KBM-7 (cell line): ENCODE data around the gene UBTD2.
"Not testable (repeated sequence)": the region's sequence is repeated elsewhere in the genome, so short reads cannot be mapped to it uniquely, and the experiment has no call there.

Source experiments
- DNase-seq: peaks from one replicate; pipeline ENCODE4 v3.0.0-alpha.2; 2015
- in situ Hi-C: fragments of 300-500 bp; cut with MboI; formaldehyde crosslinking; loops from 2 replicates; pipeline ENCODE4 v1.14.3; 2020; ENCODE audit warnings: low sequenced_read_pairs, low pct_unique_long_range_greater_than_20kb, mixed read lengths

Gene UBTD2

DNA sequence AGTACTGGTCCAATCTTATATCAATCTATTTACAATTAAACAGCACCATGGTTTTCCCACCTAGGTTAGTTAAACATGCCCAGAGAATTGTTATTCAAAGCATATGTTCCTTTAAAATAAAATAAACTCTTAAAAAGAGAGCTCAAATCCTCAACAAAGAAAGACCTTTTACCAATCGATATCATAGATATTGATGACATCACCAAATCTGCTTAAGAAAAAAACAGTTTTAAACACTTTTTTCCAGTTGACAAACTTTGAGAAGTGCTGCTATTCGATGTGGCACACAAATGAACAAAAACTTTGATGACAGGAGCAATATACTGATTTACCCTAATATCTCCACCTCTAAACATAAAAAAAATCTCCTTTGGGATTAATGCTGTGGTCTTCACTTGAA is 73.8 kb downstream of the UBTD2 start:
- no peak for DNase-seq
- in situ Hi-C loops, result no loop called here

DNA sequence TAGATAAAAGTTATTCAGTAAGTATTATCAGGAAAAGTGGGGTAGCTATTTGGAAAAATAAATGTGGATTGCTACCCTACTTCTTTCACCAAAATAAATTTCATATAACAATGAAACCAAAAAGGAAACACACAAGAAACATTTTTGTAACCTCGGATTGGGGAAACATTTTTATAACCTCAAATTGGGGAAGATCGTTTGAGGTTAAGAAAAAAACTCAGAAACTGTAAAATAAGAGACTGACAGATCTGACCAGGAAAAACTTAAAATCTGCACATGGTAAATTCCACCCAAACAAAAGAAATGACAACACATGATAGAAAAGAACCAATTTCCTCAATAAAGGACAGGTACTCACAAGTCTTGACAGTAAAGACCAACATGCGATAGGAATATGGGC is 76.1 kb downstream of the UBTD2 start:
- in situ Hi-C loops, result no loop called here
- DNase-seq, result peak; percentile 28

DNA sequence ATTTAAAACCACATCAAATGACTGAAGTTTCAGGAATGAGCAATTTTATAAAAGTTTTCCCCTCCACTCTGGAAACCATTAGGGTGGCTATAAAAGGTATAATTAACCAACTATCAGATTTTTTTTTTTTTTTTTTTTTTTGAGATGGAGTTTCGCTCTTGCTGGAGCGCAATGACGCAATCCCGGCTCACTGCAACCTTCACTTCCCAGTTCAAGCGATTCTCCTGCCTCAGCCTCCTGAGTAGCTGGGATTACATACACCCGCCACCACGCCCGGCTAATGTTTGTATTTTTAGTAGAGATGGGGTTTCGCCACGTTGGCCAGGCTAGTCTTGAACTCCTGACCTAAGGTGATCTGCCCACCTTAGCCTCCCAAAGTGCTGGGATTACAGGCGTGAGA is 77.6 kb downstream of the UBTD2 start:
- in situ Hi-C loops, DNase-seq: not testable (repeated sequence)

DNA sequence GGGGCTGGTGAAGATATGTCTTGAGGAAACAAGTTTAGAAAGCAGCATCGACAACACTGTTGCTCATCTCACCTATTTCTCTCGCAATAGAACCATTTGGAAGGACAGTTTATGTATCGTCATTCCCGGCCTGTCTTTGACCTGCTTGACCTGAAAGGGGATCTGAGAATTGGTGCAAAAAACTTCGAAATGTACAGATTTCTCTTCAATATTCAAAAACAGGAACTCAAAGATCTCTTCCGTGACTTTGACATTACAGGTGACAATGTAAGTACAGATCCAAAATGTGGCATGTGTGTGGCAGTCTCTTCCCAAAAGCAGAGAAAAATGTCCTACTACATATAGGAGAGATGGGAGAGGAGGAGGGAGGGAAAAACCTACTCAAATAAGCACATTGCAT is 83.1 kb downstream of the UBTD2 start:
- no peak for DNase-seq
- in situ Hi-C loops, result no loop called here

DNA sequence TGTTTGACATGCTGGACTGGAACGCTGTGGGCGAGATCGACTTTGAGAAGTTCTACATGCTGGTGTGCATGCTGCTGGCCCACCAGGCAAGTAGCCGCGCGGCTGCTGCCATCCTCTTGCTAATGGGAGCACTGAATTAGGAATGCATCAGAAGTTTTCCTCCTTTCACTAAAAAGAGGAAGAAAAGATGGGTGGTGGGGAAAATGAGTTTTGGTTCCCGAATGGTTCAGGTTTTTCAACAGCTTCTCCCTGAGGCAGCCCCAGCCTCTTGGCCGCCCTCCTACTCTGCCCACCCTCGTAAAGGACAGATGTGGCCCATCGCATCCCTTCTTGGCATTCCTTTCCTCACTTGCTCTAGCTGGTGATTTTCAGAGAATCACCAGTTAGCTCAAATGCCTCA is 84.1 kb downstream of the UBTD2 start:
- in situ Hi-C loops, result no loop called here

DNA sequence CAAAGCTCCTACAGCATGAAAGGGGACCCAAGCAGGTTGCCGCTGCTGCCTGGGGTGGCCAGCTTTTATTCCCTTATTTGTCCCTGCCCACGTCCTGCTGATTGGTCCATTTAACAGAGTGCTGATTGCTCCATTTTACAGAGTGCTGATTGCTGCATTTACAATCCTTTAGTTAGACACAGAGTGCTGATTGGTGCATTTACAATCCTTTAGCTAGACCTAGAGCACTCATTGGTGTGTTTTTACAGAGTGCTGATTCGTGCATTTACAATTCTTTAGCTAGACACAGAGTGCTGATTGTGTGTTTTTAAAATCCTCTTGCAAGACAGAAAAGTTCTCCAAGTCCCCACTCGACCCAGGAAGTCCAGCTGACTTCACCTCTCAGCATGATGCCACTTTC is 85.8 kb downstream of the UBTD2 start:
- in situ Hi-C loops, DNase-seq: not testable (repeated sequence)

More for the DNA sequence above, 84.1 kb downstream of the UBTD2 start:
- DNase-seq, result no peak

DNA sequence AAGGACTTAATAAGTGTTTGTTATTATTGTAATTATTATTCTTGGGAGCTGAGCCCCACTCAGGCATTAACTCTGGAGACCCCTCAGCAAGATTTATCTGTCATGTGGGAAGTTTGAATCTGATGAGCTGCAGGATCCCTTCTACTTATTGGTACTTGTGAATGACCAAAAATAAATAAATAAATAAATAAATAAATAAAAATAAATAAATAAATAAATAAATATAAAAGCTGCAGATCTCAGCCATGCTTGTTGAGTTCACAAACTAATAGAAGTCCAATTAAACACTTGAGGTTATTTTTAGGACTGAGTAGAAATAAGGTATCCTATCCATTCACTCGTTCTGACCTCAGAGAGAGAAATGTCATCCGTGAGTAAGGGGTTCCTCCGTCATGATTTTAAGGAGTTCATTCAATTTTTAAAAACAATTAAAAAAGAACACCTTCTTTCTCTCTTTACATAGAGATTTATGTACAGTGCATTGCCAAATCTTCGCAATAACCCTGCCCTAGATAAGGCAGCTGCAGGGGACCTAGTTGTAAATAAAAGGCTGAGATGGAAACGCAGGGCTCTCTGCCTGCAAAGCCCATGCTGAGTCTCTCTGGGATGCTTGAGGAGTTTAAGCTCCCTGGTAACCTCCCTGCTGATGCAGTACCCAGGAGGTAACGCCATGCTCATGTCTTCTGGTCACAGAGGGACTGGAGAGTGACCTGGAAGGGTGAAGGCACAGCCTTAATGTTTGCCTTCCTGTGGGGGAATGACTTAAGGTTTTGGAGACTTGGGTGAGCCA is 88.4 kb downstream of the UBTD2 start:
- no peak for DNase-seq
- in situ Hi-C loops, result no loop called here

DNA sequence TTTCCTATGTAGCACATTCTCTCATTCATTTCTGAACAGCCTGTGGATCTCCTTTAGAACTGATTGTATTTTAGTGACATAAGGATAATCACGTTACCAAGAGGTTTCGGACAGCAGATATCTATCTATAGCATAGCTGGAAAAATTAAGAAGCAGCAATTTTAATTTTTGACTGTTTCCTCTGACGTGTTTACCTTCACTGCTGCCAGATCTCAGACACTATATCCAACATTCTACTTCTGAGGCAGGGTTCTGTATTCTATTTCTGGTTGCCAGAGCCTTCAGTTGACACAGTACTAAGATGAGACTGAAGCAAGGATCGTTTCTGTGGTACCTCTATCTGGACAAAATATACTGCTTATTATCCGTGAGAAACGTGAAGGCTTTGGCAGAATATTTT is 89.7 kb downstream of the UBTD2 start, which contains the start of gene EFCAB9:
Gene EFCAB9 (plus strand): TSS at position 301 of the 400 bp plus-strand sequence. CDS start 1 bp downstream, at position 302.
- DNase-seq, result no peak
- in situ Hi-C loops, result no loop called here

DNA sequence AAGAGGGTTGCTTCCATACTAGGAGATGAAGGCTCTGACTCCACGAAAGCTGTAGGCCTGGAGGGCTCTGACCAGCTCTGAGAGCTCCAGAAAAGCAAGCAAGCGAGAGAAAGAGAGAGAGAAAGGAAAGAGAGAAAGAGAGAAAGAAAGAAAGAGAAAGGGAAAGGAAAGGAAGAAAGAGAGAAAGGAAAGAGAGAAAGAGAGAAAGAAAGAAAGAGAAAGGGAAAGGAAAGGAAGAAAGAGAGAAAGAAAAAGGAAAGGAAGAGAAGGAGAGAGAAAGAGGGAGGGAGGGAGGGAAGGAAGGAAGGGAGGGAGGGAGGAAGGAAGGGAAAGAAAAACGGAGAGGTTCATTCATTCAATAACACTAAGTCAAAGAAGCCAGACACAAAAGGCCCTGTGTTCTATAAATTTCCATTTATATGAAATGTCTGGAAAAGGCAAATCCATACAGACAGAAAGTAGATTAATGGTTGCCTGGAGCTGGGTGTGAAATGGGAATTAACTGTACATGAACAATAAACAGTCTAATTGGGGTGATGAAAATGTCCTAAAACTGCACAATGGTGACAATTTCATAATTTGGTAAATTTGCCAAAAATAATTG is 93.8 kb downstream of the UBTD2 start:
- no peak for DNase-seq
- in situ Hi-C loops, result loop anchor here (10.0 kb wide), 1 partner anchor 75 kb away; no protein-coding TSS in a partner anchor

DNA sequence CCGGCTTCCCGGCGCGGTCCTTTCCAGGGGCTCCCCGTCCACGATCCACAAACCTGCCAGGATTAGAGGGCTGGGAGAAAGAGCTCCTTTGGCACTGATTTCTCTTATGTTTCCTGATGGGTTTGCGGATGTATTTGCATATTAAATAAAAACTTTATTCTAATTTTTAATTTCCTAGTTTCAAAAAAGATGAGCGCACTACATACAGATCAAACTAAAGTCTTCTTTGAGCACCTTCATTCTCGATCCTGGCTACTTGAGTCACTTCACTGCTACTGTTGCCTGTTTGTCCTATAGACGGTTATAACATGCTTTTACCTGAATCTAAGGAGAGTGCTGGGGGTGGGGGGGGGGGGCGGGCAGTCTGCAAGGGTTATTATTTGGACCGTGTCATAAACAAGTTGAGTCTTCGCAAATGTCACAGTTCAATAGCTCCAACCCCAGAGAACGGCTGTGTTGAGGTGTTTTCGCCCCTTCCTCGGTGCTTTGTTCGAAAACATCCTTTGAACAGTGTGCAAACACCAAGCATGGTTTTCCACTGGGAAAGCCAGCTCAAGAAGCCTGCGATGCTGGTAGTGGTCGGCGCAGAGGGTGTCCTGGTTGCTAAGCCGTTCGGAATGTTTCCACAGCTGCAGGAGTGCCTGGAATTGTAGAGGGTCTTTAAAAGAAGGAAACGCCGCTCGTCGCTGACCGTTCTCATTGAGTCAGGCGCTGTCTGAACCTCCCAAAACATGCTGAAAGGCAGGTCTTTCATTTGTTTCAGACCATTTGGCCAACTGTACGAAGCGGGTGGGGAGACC is 94.5 kb downstream of the UBTD2 start:
- no peak for DNase-seq
- in situ Hi-C loops, result loop anchor here (10.0 kb wide), 1 partner anchor 74 kb away; no protein-coding TSS in a partner anchor

DNA sequence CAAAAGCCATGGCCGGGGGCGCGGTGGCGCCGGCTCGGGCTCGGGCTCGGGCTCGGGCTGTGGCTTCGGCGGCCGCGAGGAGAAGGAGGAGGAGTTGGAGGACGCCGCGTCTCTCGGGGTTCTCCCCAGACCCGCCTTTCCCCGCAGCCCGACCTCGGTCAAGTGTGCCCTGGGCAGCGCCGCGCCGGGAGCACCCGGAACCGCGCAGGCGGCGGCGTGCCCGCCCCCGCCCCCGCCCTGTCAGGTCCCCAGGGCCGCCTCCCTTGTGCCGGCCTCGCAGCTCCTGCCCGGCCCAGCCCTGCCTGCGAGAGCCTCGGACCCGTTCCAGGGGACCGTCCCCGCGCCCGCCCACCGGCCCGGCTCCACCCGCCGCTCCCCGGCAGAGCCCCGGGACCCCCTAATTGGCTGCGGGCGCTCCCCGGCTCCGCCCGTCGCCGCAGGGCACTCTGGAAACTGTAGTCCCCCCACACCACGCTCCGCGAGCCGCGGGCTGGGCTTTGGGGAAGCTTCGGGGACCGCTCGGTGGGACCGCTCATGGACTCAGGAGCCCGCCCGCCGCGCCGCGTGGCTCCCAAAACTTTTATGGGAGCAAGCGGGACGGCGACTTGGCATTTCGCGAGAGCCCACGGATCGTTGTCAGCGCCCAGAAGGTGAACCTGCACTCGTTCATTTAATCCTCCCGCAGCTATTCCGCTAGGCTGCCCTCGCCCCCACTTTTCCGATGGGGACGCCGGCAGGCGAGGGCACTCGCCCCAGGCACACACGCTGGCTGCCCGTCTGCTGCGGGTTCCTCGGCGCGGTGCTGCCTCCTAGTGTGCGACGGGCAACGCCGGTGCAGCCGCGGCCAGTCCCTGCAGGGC is 95.3 kb downstream of the UBTD2 start, which contains the start of gene STK10:
Gene STK10 (minus strand): TSS at position 192 of the 860 bp plus-strand sequence. CDS start 182 bp downstream, at position 10.
- in situ Hi-C loops, result loop anchor here (10.0 kb wide), 1 partner anchor 73 kb away; no protein-coding TSS in a partner anchor
- DNase-seq, result peak; percentile 95

DNA sequence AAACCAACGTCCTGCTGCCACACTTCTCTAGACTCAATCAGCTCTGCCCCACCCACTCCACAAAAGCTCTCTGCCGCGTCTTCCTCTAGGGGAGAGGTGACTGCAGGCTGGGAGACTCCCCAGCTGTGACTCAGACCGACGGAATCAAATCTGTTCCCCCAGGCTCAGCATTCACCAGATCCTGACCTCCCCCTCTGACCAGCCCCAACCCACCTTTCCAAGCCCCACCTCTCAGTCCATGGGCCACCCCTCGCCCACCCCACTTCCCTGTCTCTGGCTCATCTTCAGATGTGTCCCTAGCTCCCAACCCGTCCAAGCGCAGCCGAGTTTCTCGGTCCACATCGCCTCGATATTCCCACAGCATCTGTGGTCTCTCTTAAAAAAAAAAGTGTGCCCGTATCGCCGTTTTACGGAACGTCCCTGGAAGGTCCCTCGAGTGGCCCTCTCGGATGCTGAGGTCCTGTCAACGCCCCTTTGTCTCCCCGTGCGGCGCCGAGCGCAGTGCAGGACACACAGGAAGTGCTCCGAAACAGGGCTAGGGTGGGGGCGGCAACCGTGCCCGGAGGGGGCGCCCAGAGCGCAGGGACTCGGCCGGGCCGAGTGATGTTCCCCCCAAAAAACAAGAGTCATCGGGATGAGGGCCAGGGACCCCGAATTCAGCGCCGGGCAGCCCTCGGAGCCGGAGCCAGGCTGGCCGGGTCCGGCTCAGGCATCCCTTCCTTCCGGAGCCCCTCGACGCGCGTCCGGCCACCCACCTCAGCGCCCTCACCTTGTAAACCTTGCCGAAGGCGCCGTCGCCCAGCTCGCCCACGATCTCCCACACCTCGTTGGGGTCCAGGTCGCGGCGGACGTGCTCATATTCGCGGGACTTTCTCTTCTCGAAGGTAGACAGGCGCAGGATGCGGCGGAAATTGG is 96.2 kb downstream of the UBTD2 start:
- in situ Hi-C loops, result loop anchor here (10.0 kb wide), 1 partner anchor 73 kb away; no protein-coding TSS in a partner anchor
- DNase-seq, result peak; percentile 67

DNA sequence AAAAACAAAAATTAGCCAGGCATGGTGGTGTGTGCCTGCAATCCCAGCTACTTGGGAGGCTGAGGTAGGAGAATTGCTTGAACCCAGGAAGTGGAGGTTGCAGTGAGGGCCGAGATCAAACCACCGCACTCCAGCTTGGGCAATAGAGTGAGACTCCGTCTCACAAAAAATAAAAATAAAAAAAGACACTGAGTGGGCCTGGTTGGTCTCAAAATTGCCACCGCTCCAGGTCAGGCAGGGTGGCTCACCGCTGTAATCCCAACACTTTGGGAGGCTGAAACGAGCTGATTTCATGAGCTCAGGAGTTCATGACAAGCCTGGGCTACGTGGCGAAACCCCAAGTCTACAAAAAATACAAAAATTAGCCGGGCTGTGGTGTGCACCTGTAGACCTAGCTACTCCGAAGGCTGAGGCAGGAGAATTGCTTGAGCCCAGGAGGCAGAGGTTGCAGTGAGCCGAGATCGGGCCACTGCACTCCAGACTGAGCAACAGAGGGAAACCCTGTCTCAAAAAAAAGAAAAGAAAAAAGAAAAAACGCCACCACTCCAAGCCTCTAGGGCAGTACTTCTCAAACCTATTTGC is 97.4 kb downstream of the UBTD2 start:
- DNase-seq, result no peak
- in situ Hi-C loops, result loop anchor here (10.0 kb wide), 1 partner anchor 71 kb away; no protein-coding TSS in a partner anchor

DNA sequence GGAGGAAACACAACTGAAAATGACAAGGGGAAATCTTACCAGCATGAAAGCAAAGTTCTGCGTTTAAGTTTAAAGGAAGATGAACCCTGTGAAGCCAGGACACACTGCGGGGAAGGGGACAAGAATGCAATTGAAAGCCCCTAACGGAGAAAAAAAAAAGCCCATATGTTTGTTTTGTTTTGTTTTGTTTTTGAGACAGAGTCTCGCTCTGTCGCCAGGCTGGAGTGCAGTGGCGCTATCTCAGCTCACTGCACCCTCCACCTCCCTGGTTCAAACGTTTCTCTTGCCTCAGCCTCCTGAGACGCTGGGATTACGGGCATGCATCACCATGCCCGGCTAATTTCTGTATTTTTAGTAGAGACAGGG is 98.5 kb downstream of the UBTD2 start:
- in situ Hi-C loops, result loop anchor here (10.0 kb wide), 1 partner anchor 70 kb away; no protein-coding TSS in a partner anchor
- DNase-seq, result no peak

DNA sequence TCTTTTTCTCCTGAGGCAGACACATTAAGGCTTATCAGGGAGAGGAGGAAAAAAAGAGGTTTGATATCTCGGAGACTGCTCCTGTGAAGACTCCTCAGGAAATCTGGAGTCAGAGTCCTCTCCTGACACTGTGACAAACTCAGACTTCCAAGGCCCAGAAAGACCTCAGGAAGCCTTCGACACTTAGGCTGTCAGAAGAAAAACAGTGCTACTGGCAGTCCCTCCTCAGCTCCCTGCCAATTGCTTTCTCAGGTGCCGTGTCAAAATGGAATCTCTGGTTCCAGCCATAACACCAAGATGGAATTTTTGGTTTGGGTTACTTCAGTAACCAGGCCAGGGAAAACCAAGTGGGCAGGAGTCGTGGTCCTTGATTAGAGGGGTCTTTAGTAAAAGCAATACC is 99.7 kb downstream of the UBTD2 start:
- in situ Hi-C loops, result loop anchor here (10.0 kb wide), 1 partner anchor 69 kb away; no protein-coding TSS in a partner anchor
- DNase-seq, result no peak

DNA sequence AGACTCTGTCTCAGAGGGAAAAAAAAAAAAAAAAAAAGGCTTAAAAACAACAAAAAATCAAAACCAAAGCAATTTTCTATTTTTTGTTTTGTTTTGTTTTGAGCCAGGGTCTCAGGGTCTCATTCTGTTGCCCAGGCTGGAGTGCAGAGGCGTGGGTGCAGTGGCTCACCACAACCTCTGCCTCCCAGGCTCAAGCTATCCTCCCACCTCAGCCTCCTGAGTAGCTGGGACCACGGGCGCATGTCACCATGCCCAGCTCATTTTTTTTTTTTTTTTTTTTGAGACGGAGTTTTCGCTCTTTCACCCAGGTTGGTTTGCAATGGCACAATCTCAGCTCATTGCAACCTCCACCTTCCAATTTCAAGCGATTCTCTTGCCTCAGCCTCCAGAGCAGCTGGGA is 101.3 kb downstream of the UBTD2 start:
- in situ Hi-C loops, result loop anchor here (10.0 kb wide), 1 partner anchor 67 kb away; no protein-coding TSS in a partner anchor
- DNase-seq, result no peak

DNA sequence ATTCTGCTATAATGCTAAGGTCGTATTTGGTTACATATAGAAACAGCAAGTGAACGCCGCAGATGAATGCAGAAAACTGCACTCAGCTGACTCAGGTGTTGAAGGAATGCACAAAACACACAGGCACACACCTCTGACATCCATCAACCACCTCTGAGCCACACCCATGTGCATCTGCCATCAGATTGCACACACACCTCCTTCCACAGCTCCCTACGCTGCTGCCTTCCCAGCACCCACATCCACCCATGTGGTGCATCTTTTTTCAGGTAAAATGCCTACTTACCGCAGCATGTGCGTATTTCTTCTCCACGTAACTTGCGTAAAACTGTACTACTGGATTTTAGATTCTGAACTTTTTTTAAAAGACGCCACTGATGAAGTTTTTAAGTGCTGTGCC is 102.6 kb downstream of the UBTD2 start:
- in situ Hi-C loops, result loop anchor here (10.0 kb wide), 1 partner anchor 66 kb away; no protein-coding TSS in a partner anchor
- no peak for DNase-seq
